Fibroblast of lung (primary cell): Measurements from ENCODE around the gene MSI2. TPM values are rescaled to one million over a fixed set of nuclear protein-coding genes. Genes with fewer than 3 reads are reported as not detected.

Source experiments
- DNase-seq, 2 donors: peaks; one replicate each; pipeline versions ENCODE4 v3.0.0 to v3.0.0-alpha.2; 2010; ENCODE audit warnings: low read depth in 2 of 2
- H2AFZ ChIP-seq: 2 replicates; pipeline ENCODE4 v1.5.1; 2012; ENCODE audit warnings: low read length, control low read depth, inconsistent platforms
- H3K27ac ChIP-seq: 2 replicates; pipeline ENCODE4 v1.5.1; 2011; ENCODE audit warnings: low read length, control low read depth; ENCODE audit not compliant: insufficient read depth
- H3K27me3 ChIP-seq: 2 replicates; pipeline ENCODE4 v1.5.1; 2011; ENCODE audit warnings: mild to moderate bottlenecking, low read length; ENCODE audit not compliant: control insufficient read depth, insufficient read depth
- H3K36me3 ChIP-seq: 2 replicates; pipeline ENCODE4 v1.5.1; 2011; ENCODE audit warnings: low read length; ENCODE audit not compliant: control insufficient read depth, insufficient read depth
- H3K4me1 ChIP-seq: 2 replicates; pipeline ENCODE4 v1.5.1; 2011; ENCODE audit warnings: low read length; ENCODE audit not compliant: control insufficient read depth, insufficient read depth; ENCODE audit errors: extremely low read depth
- H3K4me2 ChIP-seq: 2 replicates; pipeline ENCODE4 v1.5.1; 2011; ENCODE audit warnings: low read length, control low read depth; ENCODE audit not compliant: insufficient read depth; ENCODE audit errors: extremely low read depth
- H3K4me3 ChIP-seq, 4 experiments: fragments of 200-600 bp in 1 of 4; sonication (generic) in 1 of 4; replicated peaks in 1 of 4; 2 replicates each; pipeline ENCODE4 v1.5.1; 2011 to 2016; ENCODE audit warnings: low read length in 4 of 4, low read depth in 3 of 4, mild to moderate bottlenecking in 3 of 4, control low read depth in 2 of 4, inconsistent platforms in 1 of 4, mixed read lengths in 1 of 4; ENCODE audit not compliant: insufficient read depth in 1 of 4; ENCODE audit errors: control extremely low read depth in 1 of 4
- H3K79me2 ChIP-seq: 2 replicates; pipeline ENCODE4 v1.5.1; 2012; ENCODE audit warnings: mild to moderate bottlenecking, low read length, inconsistent platforms; ENCODE audit not compliant: control insufficient read depth, insufficient read depth
- H3K9ac ChIP-seq: 2 replicates; pipeline ENCODE4 v1.5.1; 2011; ENCODE audit warnings: mild to moderate bottlenecking, low read length, control low read depth; ENCODE audit not compliant: insufficient read depth
- H3K9me3 ChIP-seq: 2 replicates; pipeline ENCODE4 v1.5.1; 2012; ENCODE audit warnings: low read depth, low read length; ENCODE audit not compliant: control insufficient read depth, insufficient read depth
- H4K20me1 ChIP-seq: 2 replicates; pipeline ENCODE4 v1.5.1; 2011; ENCODE audit warnings: low read length; ENCODE audit not compliant: control insufficient read depth, insufficient read depth; ENCODE audit errors: extremely low read depth
- CTCF ChIP-seq, 2 donors: IDR thresholded peaks in 1 of 2; conservative IDR thresholded peaks in 1 of 2; 1 replicate in 1 of 2; 2 replicates in 1 of 2; pipeline ENCODE4 v1.5.1; 2011 to 2012; ENCODE audit warnings: low read length in 2 of 2, control low read depth in 1 of 2, inconsistent platforms in 1 of 2, low read depth in 1 of 2, mild to moderate bottlenecking in 1 of 2
- EZH2 ChIP-seq: IDR thresholded peaks from 2 replicates; pipeline ENCODE4 v1.5.1; 2012; ENCODE audit warnings: low read length, control low read depth, mild to moderate bottlenecking; ENCODE audit errors: missing control alignments
- polyA plus RNA-seq, 2 donors: library from polyadenylated mRNA; depleted of rRNA in 1 of 2; stranded (reverse) in 1 of 2; unstranded in 1 of 2; fragments of >200 nt; gene quantifications; 2 replicates each; pipeline ENCODE4 v1.2.1, GENCODE V29; 2011 to 2012; ENCODE audit warnings: missing spikeins in 1 of 2
- total RNA-seq: library from RNA; depleted of rRNA; stranded (reverse); fragments of >200 nt; gene quantifications from 2 replicates; pipeline ENCODE4 v1.2.1, GENCODE V29; 2014

MSI2 gene
- total and polyA plus RNA-seq, 2 donors (not counting 1 experiment from before 2014, with no cell fraction given): 6.8 to 14.2 TPM

- H3K27ac ChIP-seq: no peak overlapping the region
- H3K9ac ChIP-seq: no peak overlapping the region
- H3K79me2 ChIP-seq: no peaks in the 10 kb centered on the region
- H2AFZ ChIP-seq: no peak overlapping the region
- H3K9me3 ChIP-seq: no peaks in the 10 kb centered on the region
- H3K4me1 ChIP-seq: peaks cover 6% of the 10 kb centered on the region
- TF ChIP-seq EZH2 (no peak), CTCF (conservative IDR thresholded peaks at IDR 0.05 in 1 of 2, IDR thresholded peaks at IDR 0.05 in 1 of 2; ENCODE audit: low read depth in 1 of 2, low read length in 2 of 2) (no peak)
- no peaks in the 10 kb centered on the region for H3K27me3 ChIP-seq
- no peaks in the 10 kb centered on the region for H4K20me1 ChIP-seq
- DNase-seq: no peak
- H3K4me2 ChIP-seq: no peak overlapping the region
- H3K4me3 ChIP-seq: no peak overlapping the region
- no peaks in the 10 kb centered on the region for H3K36me3 ChIP-seq
Observed at GRCh38 chr17:57607553-57608120, 351.3 kb downstream of the MSI2 start.

GRCh38 chr17:57608369-57609124 lies 352.2 kb downstream of the MSI2 start:
- no peak overlapping the region for H3K27ac ChIP-seq
- no peak for TF ChIP-seq EZH2
- no peak for TF ChIP-seq CTCF (conservative IDR thresholded peaks at IDR 0.05 in 1 of 2, IDR thresholded peaks at IDR 0.05 in 1 of 2; ENCODE audit: low read depth in 1 of 2, low read length in 2 of 2)
- H4K20me1 ChIP-seq: no peaks in the 10 kb centered on the region
- H3K36me3 ChIP-seq: no peaks in the 10 kb centered on the region
- no peaks in the 10 kb centered on the region for H3K9me3 ChIP-seq
- no peaks in the 10 kb centered on the region for H3K79me2 ChIP-seq
- no peaks in the 10 kb centered on the region for H3K27me3 ChIP-seq
- no peak overlapping the region for H3K4me3 ChIP-seq
- DNase-seq: no peak
- H3K4me1 ChIP-seq: peaks cover 6% of the 10 kb centered on the region
- no peak overlapping the region for H3K4me2 ChIP-seq
- H2AFZ ChIP-seq: no peak overlapping the region
- H3K9ac ChIP-seq: no peak overlapping the region

GRCh38 chr17:57609125-57609877 lies 353.0 kb downstream of the MSI2 start:
- Histone ChIP-seq H3K36me3 (no peaks in the 10 kb centered on the region), H3K4me3 (no peak overlapping the region), H3K4me1 (peaks cover 6% of the 10 kb centered on the region), H3K27ac (no peak overlapping the region), H3K79me2 (no peaks in the 10 kb centered on the region), H4K20me1 (no peaks in the 10 kb centered on the region), H3K4me2 (no peak overlapping the region), H3K9me3 (no peaks in the 10 kb centered on the region), H2AFZ (no peak overlapping the region), H3K9ac (no peak overlapping the region), H3K27me3 (no peaks in the 10 kb centered on the region)
- TF ChIP-seq EZH2: no peak
- no peak for TF ChIP-seq CTCF (conservative IDR thresholded peaks at IDR 0.05 in 1 of 2, IDR thresholded peaks at IDR 0.05 in 1 of 2; ENCODE audit: low read depth in 1 of 2, low read length in 2 of 2)
- no peak for DNase-seq
